Dendritic cell treated with granulocyte-macrophage colony-stimulating factor and Interleukin-4, amounts not matched to agents 40 ng/mL and 50 ng/mL, for 4 days (primary cell): ENCODE measurements around the gene PPP1R13L.
A peak's percentile ranks its signal among the peaks of the same experiment; 100 is the strongest.

Experiments
- H3K27ac Mint-ChIP-seq: one replicate; pipeline ENCODE4 v1.8.0; 2022; ENCODE audit warnings: mild to moderate bottlenecking, mixed read lengths
- H3K27me3 Mint-ChIP-seq: one replicate; pipeline ENCODE4 v1.8.0; 2022; ENCODE audit warnings: mild to moderate bottlenecking, mixed read lengths
- H3K36me3 Mint-ChIP-seq: one replicate; pipeline ENCODE4 v1.8.0; 2022; ENCODE audit warnings: low read depth, mixed read lengths
- H3K4me1 Mint-ChIP-seq: one replicate; pipeline ENCODE4 v1.8.0; 2022; ENCODE audit warnings: low read depth, mixed read lengths
- H3K4me3 Mint-ChIP-seq: one replicate; pipeline ENCODE4 v1.8.0; 2022; ENCODE audit warnings: mild to moderate bottlenecking, moderate library complexity, mixed read lengths
- H3K9me3 Mint-ChIP-seq: one replicate; pipeline ENCODE4 v1.8.0; 2022; ENCODE audit warnings: mixed read lengths
- intact Hi-C: fragments of 100-400 bp; cut with micrococcal nuclease; formaldehyde crosslinking; loops from one replicate; pipeline ENCODE4 v1.15.0; 2022

Gene PPP1R13L, protein sequence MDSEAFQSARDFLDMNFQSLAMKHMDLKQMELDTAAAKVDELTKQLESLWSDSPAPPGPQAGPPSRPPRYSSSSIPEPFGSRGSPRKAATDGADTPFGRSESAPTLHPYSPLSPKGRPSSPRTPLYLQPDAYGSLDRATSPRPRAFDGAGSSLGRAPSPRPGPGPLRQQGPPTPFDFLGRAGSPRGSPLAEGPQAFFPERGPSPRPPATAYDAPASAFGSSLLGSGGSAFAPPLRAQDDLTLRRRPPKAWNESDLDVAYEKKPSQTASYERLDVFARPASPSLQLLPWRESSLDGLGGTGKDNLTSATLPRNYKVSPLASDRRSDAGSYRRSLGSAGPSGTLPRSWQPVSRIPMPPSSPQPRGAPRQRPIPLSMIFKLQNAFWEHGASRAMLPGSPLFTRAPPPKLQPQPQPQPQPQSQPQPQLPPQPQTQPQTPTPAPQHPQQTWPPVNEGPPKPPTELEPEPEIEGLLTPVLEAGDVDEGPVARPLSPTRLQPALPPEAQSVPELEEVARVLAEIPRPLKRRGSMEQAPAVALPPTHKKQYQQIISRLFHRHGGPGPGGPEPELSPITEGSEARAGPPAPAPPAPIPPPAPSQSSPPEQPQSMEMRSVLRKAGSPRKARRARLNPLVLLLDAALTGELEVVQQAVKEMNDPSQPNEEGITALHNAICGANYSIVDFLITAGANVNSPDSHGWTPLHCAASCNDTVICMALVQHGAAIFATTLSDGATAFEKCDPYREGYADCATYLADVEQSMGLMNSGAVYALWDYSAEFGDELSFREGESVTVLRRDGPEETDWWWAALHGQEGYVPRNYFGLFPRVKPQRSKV

DNA sequence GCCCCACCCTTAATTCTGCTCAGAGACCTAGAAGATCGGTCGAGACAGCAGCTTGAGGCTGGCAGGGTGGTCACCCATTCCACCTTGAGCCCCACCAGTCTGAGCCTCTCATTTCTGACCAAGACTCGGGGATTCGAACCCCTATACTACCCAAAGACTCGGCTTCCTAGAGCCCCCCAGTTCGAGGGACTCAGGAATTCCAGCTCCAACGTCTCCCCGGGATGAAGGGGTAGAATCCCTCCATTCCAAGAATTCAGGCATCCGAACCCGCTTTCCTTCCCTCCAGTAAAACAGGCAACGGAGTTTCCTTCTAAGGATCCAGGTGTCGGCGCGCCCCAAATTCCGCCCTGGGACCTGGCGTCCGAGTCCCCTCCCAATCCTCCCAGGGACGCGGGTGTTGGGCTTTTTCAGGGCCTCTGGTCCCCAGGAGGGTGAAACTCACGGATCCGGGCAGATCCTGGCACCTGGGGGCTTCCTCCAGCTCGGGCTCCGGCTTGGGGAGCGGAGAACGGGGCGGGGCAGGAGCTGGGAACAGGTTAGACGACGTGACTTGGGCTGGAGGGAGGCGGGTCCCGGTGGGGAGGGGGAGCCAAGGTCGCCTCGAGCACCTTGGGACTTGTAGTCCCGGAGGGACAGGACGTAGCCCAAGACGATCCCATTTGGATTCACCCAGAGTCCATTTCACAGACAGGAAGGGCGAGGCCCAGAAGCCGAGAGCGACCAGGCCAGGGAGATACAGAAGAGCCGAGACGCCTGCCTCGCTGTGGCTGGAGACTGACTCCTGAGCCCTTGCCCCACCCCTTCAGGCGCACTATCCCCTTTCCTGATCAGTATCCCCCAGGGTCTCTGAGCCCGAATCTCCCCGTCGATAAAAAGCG, at the start of gene PPP1R13L:
Gene PPP1R13L (minus strand): TSS at position 513 of the 878 bp plus-strand sequence. CDS start 6,751 bp downstream, outside the sequence.
- Mint-ChIP-seq H3K9me3 (no peaks in the 10 kb centered on the region), H3K4me3 (peak within 1 kb of the TSS; percentile 95), H3K36me3 (peaks cover 11% of the 10 kb centered on the region), H3K27me3 (peaks cover 40% of the 10 kb centered on the region), H3K27ac (peak within 1 kb of the TSS; percentile 90), H3K4me1 (peaks cover 65% of the 10 kb centered on the region)
- intact Hi-C loops: no loop called here

DNA sequence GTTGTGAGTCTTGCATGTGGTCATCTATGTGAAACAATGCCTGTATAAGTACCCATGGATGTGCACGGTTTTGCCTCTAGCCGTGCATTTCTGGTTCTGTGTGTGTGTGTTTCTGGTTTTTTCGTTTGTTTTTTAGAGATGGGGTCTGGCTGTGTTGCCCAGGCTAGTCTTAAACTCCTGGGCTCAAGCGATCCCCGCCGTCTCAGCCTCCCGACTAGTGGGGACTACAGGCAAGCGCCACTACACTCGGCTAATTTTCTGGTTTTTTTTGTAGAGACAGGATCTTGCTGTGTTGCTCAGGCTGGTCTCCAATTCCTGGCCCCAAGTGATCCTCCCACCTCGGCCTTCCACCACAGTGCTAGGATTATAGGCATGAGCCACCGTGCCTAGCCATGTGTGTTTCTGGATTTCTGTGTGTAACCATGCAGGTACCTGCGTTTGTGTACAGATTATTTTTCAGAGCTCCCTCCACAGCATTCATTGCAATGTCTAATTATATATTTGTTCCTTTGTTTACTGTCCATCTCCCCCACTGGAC, 47.0 kb upstream of the PPP1R13L start:
- peaks cover 21% of the 10 kb centered on the region for H3K27me3 Mint-ChIP-seq

DNA sequence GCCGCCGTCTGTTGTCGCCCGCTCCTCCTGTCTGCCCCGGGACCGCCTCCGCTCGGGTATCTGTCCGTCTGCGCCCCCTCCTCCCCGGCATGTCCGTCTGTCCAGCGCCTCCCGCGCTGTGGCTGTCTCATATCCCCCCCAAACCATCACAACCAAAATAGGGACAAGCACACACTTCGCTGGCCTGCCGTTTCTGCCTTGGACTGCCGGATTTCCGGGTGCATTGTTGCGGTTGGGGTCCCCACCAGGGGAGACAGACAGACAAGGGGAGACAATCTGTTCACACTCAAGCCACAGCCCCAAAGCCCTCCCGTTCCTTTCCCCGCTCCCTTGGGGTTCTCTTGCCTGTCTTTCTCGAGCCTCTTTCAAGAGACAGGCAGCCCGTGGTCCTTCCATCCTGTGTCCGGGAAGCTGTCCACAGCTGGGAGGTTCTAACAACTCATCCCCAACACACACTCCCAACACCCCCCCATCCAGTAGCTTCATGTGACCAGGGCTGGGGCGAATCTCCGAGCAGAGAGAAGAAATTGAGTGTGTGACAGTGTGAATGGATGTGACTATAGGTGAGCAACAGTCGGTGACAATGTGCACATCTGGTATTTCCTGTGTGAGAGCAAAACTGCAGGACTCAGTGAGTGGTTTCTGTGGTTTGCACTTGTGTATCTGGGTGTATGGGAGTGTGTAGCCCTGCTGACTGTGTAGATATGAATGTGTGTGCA, 46.4 kb upstream of the PPP1R13L start:
- Mint-ChIP-seq H3K9me3 (no peaks in the 10 kb centered on the region), H3K36me3 (no peaks in the 10 kb centered on the region), H3K4me1 (peaks cover 51% of the 10 kb centered on the region), H3K4me3 (peak overlapping the region; percentile 77), H3K27me3 (peaks cover 21% of the 10 kb centered on the region), H3K27ac (peak overlapping the region; percentile 99)
- intact Hi-C loops: loop anchor here (2.0 kb wide), 1 partner anchor 16 kb away; the partner anchor contains the start of gene FOSB

More for the DNA sequence above, 47.0 kb upstream of the PPP1R13L start:
- Mint-ChIP-seq H3K4me1 (peaks cover 56% of the 10 kb centered on the region), H3K36me3 (no peaks in the 10 kb centered on the region), H3K4me3 (no peak overlapping the region), H3K27ac (peak overlapping the region; percentile 99), H3K9me3 (no peaks in the 10 kb centered on the region)
- intact Hi-C loops: loop anchor here (2.0 kb wide), 1 partner anchor 15 kb away; the partner anchor contains the start of gene FOSB

DNA sequence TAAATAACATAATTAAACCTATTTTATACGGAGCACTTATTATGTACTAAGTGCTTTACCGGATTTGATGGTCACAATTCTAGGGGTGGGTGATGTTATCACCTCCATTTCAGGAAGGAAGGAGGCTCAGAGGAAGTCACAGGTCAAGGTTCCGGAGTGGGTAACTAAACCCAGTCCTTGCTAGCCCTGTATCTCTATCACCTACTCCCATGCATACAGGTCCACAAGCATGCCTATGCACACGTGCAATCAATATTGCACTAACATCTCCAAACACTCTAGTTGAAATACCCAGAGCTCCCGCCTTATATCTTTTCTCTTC, 45.1 kb upstream of the PPP1R13L start:
- H3K4me3 Mint-ChIP-seq: peak overlapping the region; percentile 88
- H3K36me3 Mint-ChIP-seq: no peaks in the 10 kb centered on the region
- H3K4me1 Mint-ChIP-seq: peaks cover 43% of the 10 kb centered on the region
- intact Hi-C loops: loop anchor here (2.0 kb wide), 1 partner anchor 17 kb away; the partner anchor contains the start of gene FOSB
- H3K27me3 Mint-ChIP-seq: peaks cover 21% of the 10 kb centered on the region
- H3K9me3 Mint-ChIP-seq: no peaks in the 10 kb centered on the region
- H3K27ac Mint-ChIP-seq: peak overlapping the region; percentile 99

DNA sequence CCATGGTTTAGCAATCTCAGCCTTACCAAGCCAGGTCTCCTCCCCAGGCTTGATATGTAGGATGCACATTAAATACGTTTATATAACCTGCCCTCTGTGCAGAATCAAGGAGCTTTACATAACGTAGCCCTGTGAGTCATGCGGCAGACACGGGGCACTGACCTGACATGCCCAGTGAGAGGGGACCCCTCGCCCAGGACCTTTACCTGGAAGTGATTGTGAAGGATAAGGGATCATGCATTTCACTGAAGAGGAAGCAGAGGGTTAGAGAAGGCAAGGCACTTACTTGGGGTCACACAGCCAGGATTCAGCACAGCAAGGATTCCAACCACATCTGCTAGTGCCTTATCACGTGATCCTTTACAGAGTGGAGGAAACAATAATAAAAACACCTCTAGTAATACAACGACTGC, 44.0 kb upstream of the PPP1R13L start:
- H3K36me3 Mint-ChIP-seq: no peaks in the 10 kb centered on the region
- H3K27ac Mint-ChIP-seq: no peak overlapping the region
- H3K9me3 Mint-ChIP-seq: no peaks in the 10 kb centered on the region
- no peak overlapping the region for H3K4me3 Mint-ChIP-seq
- intact Hi-C loops: no loop called here
- peaks cover 21% of the 10 kb centered on the region for H3K27me3 Mint-ChIP-seq
- H3K4me1 Mint-ChIP-seq: peaks cover 44% of the 10 kb centered on the region

DNA sequence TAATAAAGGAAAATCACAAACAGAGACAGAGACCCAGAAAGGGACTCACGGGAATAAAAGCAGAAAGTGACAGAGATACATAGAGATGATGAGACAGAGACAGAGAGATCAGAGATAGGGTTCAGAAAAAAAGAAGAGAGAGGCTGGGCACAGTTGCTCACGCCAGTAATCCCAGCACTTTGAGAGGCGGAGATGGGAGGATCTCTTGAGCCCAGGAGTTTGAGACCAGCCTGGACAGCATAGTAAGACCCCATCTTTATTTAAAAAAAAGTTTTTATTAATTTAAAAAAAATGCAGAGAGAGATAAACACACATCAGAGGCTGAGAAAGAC, 43.5 kb upstream of the PPP1R13L start:
- intact Hi-C loops: no loop called here
- H3K27ac Mint-ChIP-seq: peak overlapping the region; percentile 5
- no peaks in the 10 kb centered on the region for H3K36me3 Mint-ChIP-seq
- no peak overlapping the region for H3K4me3 Mint-ChIP-seq
- H3K27me3 Mint-ChIP-seq: peaks cover 21% of the 10 kb centered on the region
- H3K9me3 Mint-ChIP-seq: no peaks in the 10 kb centered on the region
- peaks cover 44% of the 10 kb centered on the region for H3K4me1 Mint-ChIP-seq

DNA sequence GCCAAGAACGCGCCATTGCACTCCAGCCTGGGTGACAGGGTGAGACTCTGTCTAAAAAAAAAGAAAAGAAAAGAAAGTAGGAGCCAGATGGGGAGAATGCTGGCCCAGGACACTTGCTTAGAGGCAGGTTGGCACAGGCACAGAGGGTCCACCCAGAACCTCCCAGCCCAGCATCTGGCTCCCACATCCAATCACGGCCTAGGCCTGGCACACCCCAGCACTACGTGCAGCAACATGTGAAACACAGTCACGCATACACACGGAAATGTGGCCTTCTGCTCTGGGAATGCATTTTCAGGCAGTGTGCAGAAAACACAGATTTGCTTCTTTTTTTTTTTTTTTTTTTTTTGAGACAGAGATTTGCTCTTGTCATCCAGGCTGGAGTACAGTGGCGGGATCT, 42.1 kb upstream of the PPP1R13L start:
- peaks cover 15% of the 10 kb centered on the region for H3K27me3 Mint-ChIP-seq
- intact Hi-C loops: no loop called here
- peaks cover 54% of the 10 kb centered on the region for H3K4me1 Mint-ChIP-seq
- peak overlapping the region; percentile 2 for H3K27ac Mint-ChIP-seq
- H3K36me3 Mint-ChIP-seq: no peaks in the 10 kb centered on the region
- H3K4me3 Mint-ChIP-seq: no peak overlapping the region
- no peaks in the 10 kb centered on the region for H3K9me3 Mint-ChIP-seq

DNA sequence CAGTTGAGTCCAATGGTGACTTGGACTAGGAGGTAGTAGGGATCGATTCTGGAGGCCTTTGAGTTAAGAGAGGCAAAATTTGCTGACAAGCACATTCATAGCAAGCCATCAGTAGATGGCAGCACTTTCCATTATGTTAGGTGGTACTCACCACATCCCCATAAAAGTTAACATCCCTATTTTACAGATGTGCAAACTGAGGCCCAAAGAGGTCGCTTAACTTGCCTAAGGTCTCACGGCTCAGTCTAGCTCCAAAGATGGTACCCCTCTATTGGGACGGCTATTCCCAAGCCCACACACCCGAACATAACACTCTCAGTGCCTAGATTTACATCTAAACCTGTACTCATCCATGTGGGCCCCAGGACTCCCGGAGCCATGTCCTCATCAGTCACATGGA, 41.4 kb upstream of the PPP1R13L start:
- peaks cover 9% of the 10 kb centered on the region for H3K27me3 Mint-ChIP-seq
- no peak overlapping the region for H3K27ac Mint-ChIP-seq
- intact Hi-C loops: no loop called here
- H3K4me1 Mint-ChIP-seq: peaks cover 48% of the 10 kb centered on the region
- no peak overlapping the region for H3K4me3 Mint-ChIP-seq
- H3K36me3 Mint-ChIP-seq: no peaks in the 10 kb centered on the region
- no peaks in the 10 kb centered on the region for H3K9me3 Mint-ChIP-seq

DNA sequence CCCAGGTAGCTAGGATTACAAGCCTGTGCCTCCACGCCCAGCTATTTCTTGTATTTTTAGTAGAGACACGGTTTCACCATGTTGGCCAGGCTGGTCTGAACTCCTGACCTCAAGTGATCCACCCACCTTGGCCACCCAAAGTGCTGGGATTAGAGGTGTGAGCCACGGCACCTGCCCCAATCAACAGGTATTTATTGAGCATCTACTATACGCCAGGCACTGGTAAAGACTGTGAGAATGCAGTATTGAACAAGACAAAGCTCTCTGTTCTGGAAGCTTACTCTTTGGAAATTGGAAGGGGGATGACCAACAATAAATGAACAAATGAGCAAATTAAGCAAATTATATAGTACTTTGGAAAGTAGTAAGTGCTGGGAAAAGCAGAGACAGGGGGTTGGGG, 40.3 kb upstream of the PPP1R13L start:
- no peak overlapping the region for H3K27ac Mint-ChIP-seq
- peaks cover 8% of the 10 kb centered on the region for H3K27me3 Mint-ChIP-seq
- H3K9me3 Mint-ChIP-seq: no peaks in the 10 kb centered on the region
- no peaks in the 10 kb centered on the region for H3K36me3 Mint-ChIP-seq
- H3K4me1 Mint-ChIP-seq: peaks cover 49% of the 10 kb centered on the region
- intact Hi-C loops: no loop called here
- H3K4me3 Mint-ChIP-seq: no peak overlapping the region

DNA sequence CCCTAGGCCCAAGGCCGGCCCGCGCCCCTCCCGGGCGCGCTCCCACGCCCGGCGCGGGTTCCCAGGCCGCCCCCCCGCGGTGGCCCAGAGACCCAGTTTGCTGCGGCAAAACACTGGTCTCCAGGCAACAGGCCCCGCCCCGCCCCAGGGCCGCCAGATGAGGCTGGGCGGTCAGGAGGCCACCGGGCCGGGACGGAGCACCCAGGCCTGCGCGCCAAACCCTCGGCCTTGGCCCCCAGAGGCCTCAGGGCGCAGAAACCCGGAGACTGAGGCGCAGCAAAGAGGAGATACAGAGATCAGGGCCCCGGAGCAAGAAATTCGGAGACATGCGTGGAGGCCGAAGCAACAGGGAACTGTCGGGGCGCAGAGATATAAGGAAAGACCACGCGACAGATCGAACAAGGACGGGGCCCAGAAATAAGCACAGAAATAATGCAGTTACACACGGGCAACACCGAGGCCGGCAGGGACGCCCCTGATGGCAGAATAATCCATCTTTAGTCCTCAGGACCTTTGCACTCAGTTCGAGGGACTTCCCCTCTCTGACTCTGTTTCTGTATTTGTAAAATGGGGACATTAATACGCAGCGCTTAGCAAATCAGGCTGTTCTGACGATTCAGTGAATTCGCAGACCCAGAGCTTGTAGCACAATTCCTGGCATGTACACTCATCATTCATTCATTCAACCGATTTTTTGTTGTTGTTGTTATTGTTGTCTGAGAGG, 39.6 kb upstream of the PPP1R13L start:
- intact Hi-C loops: no loop called here
- Mint-ChIP-seq H3K4me1 (peaks cover 49% of the 10 kb centered on the region), H3K36me3 (no peaks in the 10 kb centered on the region), H3K4me3 (peak overlapping the region; percentile 76), H3K27ac (peak overlapping the region; percentile 87), H3K27me3 (peaks cover 8% of the 10 kb centered on the region), H3K9me3 (no peaks in the 10 kb centered on the region)

DNA sequence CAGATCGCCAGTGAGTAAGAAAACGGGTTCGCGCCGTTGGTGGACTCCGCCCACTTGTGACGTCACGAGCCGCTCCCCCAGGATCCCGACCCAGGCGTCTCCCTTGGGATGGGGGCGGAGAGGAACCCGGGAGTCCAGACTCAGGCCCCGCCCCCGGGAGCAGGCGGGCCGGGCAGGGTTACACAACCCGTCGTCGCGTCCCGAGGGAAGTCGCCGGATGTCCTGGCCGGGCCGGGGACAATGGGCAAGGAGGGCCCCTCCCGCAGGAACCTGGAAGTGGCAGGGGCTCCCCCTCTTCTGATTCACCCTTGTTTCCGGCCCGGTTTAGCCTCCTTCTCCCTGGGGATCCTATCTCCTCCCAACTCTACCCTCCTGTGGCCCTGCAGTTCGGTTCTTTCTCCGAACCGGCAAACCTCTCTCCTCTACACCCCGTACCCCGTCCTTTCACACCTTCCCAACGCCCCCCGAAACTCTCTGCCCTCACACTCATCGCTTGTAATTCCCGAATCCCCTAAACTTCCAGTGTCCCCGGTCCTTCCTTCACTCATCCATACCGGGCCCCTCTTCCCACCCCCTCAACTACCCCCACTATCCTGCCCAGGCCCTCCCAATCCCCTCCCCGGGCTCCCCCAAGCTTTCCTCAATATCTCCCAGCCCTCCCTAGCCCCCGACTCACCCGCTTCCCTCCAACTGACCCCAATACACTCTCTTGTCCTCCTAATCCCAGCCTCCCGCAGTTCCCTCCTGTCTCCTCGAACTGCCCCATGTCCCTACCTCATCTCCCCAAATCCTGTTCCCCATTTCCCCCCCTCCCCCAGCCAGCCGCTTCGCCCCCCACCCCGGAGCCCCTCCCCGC, 38.8 kb upstream of the PPP1R13L start:
- peak overlapping the region; percentile 65 for H3K4me3 Mint-ChIP-seq
- H3K9me3 Mint-ChIP-seq: no peaks in the 10 kb centered on the region
- no peaks in the 10 kb centered on the region for H3K36me3 Mint-ChIP-seq
- H3K27ac Mint-ChIP-seq: peak overlapping the region; percentile 87
- H3K4me1 Mint-ChIP-seq: peaks cover 53% of the 10 kb centered on the region
- H3K27me3 Mint-ChIP-seq: peaks cover 8% of the 10 kb centered on the region
- intact Hi-C loops: loop anchor here (2.0 kb wide), 2 partner anchors 13 to 25 kb away; no protein-coding TSS in a partner anchor
